SK-N-SH (cell line): ENCODE data around the gene NKIRAS1. TPM values are rescaled to one million over a fixed set of nuclear protein-coding genes. Genes with fewer than 3 reads are reported as not detected.
A peak's percentile ranks its signal among the peaks of the same experiment; 100 is the strongest.

Experiments used
- CTCF ChIA-PET: fragments of 300-600, 350-600 bp; formaldehyde crosslinking; extraction: SDS; loops from one replicate; lab custom pipeline; 2021; lab: Yijun Ruan, JAX
- POLR2A ChIA-PET: fragments of 350-600 bp; sonication (Branson Sonifier 250); formaldehyde crosslinking; extraction: SDS; loops from one replicate; lab custom pipeline; 2020; ENCODE audit warnings: antibody characterized with exemption, inconsistent platforms; lab: Yijun Ruan, JAX
- DNase-seq: peaks from one replicate; pipeline ENCODE4 v3.0.0; 2012
- H2AFZ ChIP-seq: fragments of 200-600 bp; sonication (generic); 2 replicates; pipeline ENCODE4 v1.8.1; 2016; ENCODE audit warnings: antibody characterized with exemption, mild to moderate bottlenecking, low read depth
- H3F3A ChIP-seq: fragments of 200-600 bp; sonication (generic); replicated peaks from 2 replicates; pipeline ENCODE3; 2016; ENCODE audit warnings: antibody characterized with exemption, mild to moderate bottlenecking; ENCODE audit not compliant: insufficient read depth
- H3K27ac ChIP-seq, 2 experiments: fragments of 200-500 bp in 1 of 2; fragments of 200-600 bp in 1 of 2; sonication (Bioruptor generic) in 1 of 2; sonication (generic), shearing (Covaris generic) in 1 of 2; 2 replicates each; pipeline versions ENCODE4 v1.5.1 to v1.6.1; 2014 to 2016; ENCODE audit warnings: low read depth in 2 of 2, inconsistent platforms in 1 of 2, low read length in 1 of 2, mild to moderate bottlenecking in 1 of 2, mixed read lengths in 1 of 2
- H3K27me3 ChIP-seq: fragments of 200-600 bp; sonication (generic), shearing (Covaris generic); 2 replicates; pipeline ENCODE4 v1.6.1; 2016; ENCODE audit warnings: mixed run types; ENCODE audit not compliant: insufficient read depth
- H3K36me3 ChIP-seq, 2 experiments: fragments of 200-500 bp in 1 of 2; fragments of 200-600 bp in 1 of 2; sonication (Bioruptor generic) in 1 of 2; sonication (generic) in 1 of 2; replicated peaks in 1 of 2; 2 replicates each; pipeline versions ENCODE3 to v1.5.1; 2014 to 2016; ENCODE audit warnings: low read length in 1 of 2, mild to moderate bottlenecking in 1 of 2; ENCODE audit not compliant: insufficient read depth in 2 of 2, control insufficient read depth in 1 of 2
- H3K4me1 ChIP-seq, 2 experiments: fragments of 200-500 bp in 1 of 2; fragments of 200-600 bp in 1 of 2; sonication (Bioruptor generic) in 1 of 2; sonication (generic), shearing (Covaris generic) in 1 of 2; 2 replicates each; pipeline versions ENCODE4 v1.5.1 to v1.6.1; 2014 to 2016; ENCODE audit warnings: low read depth in 1 of 2, low read length in 1 of 2, mixed run types in 1 of 2; ENCODE audit not compliant: insufficient read depth in 2 of 2, control insufficient read depth in 1 of 2
- H3K4me2 ChIP-seq: fragments of 200-600 bp; sonication (generic), shearing (Covaris generic); 2 replicates; pipeline ENCODE4 v1.6.1; 2017; ENCODE audit warnings: mixed run types
- H3K4me3 ChIP-seq, 2 experiments: fragments of 200-500 bp in 1 of 2; fragments of 200-600 bp in 1 of 2; sonication (Bioruptor generic) in 1 of 2; sonication (generic), shearing (Covaris generic) in 1 of 2; 2 replicates each; pipeline versions ENCODE4 v1.5.1 to v1.8.1; 2014 to 2016; ENCODE audit warnings: low read depth in 2 of 2, inconsistent platforms in 1 of 2, low read length in 1 of 2, mild to moderate bottlenecking in 1 of 2, mixed read lengths in 1 of 2, moderate library complexity in 1 of 2
- H3K79me2 ChIP-seq: fragments of 200-600 bp; sonication (generic); 2 replicates; pipeline ENCODE4 v1.8.1; 2017; ENCODE audit warnings: mild to moderate bottlenecking; ENCODE audit not compliant: insufficient read depth
- H3K9ac ChIP-seq: fragments of 200-600 bp; sonication (generic); 2 replicates; pipeline ENCODE4 v1.6.1; 2017; ENCODE audit warnings: mixed run types
- H3K9me2 ChIP-seq: fragments of 200-600 bp; sonication (generic); 2 replicates; pipeline ENCODE4 v1.6.1; 2017; ENCODE audit warnings: mixed run types
- H3K9me3 ChIP-seq: fragments of 200-600 bp; sonication (generic); 2 replicates; pipeline ENCODE4 v1.6.1; 2017; ENCODE audit warnings: mixed run types, mild to moderate bottlenecking, moderate library complexity
- H4K20me1 ChIP-seq: fragments of 200-600 bp; sonication (generic); 2 replicates; pipeline ENCODE4 v1.6.1; 2017; ENCODE audit warnings: mild to moderate bottlenecking, mixed run types; ENCODE audit not compliant: insufficient read depth
- CHD2 ChIP-seq: fragments of 150-350 bp; IDR thresholded peaks from 2 replicates; pipeline ENCODE4 v1.6.1; 2018; ENCODE audit warnings: low read length; ENCODE audit not compliant: partially characterized antibody
- GABPA ChIP-seq: IDR thresholded peaks from 2 replicates; pipeline ENCODE4 v1.4.0; 2012; ENCODE audit warnings: low read depth, mild to moderate bottlenecking
- MXI1 ChIP-seq: IDR thresholded peaks from 2 replicates; pipeline ENCODE4 v1.6.1; 2012; ENCODE audit warnings: mild to moderate bottlenecking, low read depth, low read length, improper control_type of control experiment
- NRF1 ChIP-seq: IDR thresholded peaks from 2 replicates; pipeline ENCODE4 v1.6.1; 2012; ENCODE audit warnings: low read depth, mild to moderate bottlenecking, low read length
- POLR2AphosphoS5 ChIP-seq: IDR thresholded peaks from 2 replicates; pipeline ENCODE4 v1.6.1; 2012; ENCODE audit warnings: low read depth, low read length
- SIN3A ChIP-seq: IDR thresholded peaks from 2 replicates; pipeline ENCODE4 v1.6.1; 2012; ENCODE audit warnings: low read depth, mild to moderate bottlenecking, low read length, moderate library complexity, borderline replicate concordance
- SMC3 ChIP-seq: IDR thresholded peaks from 2 replicates; pipeline ENCODE4 v1.6.1; 2012; ENCODE audit warnings: low read depth, low read length, improper control_type of control experiment
- TAF1 ChIP-seq: IDR thresholded peaks from 2 replicates; pipeline ENCODE4 v1.6.1; 2012; ENCODE audit warnings: low read depth, mild to moderate bottlenecking, low read length, moderate library complexity, borderline replicate concordance
- TEAD4 ChIP-seq: IDR thresholded peaks from 2 replicates; pipeline ENCODE4 v1.4.0; 2012; ENCODE audit warnings: mild to moderate bottlenecking, borderline replicate concordance; ENCODE audit not compliant: insufficient read depth
- WGBS: methylation state at CpG from one replicate; pipeline ENCODE4 v1.1.6; 2017; ENCODE audit warnings: low lambda C conversion rate; 5-methylcytosine and 5-hydroxymethylcytosine counted together
- polyA plus RNA-seq, 3 experiments: library from polyadenylated mRNA; depleted of rRNA; stranded (reverse); fragments of >200 nt; gene quantifications; 2 replicates each; pipeline ENCODE4 v1.2.3, GENCODE V29; 2012
- TF ChIP-seq, protein P1 (sequence below): IDR thresholded peaks from 2 replicates; pipeline ENCODE4 v1.6.1; 2012; ENCODE audit warnings: mild to moderate bottlenecking, low read depth, low read length, moderate library complexity
- TF ChIP-seq, protein P2 (sequence below): IDR thresholded peaks from 2 replicates; pipeline ENCODE4; 2012
- TF ChIP-seq, protein P3 (sequence below): fragments of 150-350 bp; IDR thresholded peaks from 2 replicates; pipeline ENCODE4 v1.6.1; 2017; ENCODE audit warnings: antibody characterized with exemption, low read length, low read depth, borderline replicate concordance
- TF ChIP-seq, protein P4 (sequence below): IDR thresholded peaks from 2 replicates; pipeline ENCODE4 v1.4.0; 2012; ENCODE audit warnings: low read depth, borderline replicate concordance
- TF ChIP-seq, protein P5 (sequence below): fragments of 150-350 bp; IDR thresholded peaks from 2 replicates; pipeline ENCODE4 v1.6.1; 2016; ENCODE audit warnings: mild to moderate bottlenecking, low read depth, low read length
- TF ChIP-seq, protein P6 (sequence below): fragments of 200-600 bp; sonication (generic); IDR thresholded peaks from 2 replicates; pipeline ENCODE4 v1.6.1; 2017; ENCODE audit warnings: antibody characterized with exemption, mild to moderate bottlenecking, moderate library complexity
- TF ChIP-seq, protein P7 (sequence below): IDR thresholded peaks from 2 replicates; pipeline ENCODE4 v1.4.0; 2012; ENCODE audit warnings: low read depth, borderline replicate concordance

NKIRAS1 gene
- polyA plus RNA-seq, 1 of the 3 experiments (the other 2 are of a cell fraction), result 8.1 TPM

DNA sequence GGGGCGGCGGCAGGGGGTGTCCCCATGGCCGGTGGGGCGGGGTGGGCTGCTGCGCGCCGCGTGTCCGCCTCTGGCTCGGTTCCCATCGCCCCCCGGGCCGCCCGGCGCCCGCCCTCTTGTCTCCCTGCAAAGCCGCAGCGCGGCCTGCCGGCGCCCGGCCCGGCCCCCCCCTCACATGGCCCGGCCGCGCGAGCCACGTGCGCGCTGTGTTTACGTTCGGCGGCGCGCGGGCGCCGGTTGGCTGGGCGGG, 28.8 kb upstream of the NKIRAS1 start (continued):
- TF ChIP-seq, protein P1, sequence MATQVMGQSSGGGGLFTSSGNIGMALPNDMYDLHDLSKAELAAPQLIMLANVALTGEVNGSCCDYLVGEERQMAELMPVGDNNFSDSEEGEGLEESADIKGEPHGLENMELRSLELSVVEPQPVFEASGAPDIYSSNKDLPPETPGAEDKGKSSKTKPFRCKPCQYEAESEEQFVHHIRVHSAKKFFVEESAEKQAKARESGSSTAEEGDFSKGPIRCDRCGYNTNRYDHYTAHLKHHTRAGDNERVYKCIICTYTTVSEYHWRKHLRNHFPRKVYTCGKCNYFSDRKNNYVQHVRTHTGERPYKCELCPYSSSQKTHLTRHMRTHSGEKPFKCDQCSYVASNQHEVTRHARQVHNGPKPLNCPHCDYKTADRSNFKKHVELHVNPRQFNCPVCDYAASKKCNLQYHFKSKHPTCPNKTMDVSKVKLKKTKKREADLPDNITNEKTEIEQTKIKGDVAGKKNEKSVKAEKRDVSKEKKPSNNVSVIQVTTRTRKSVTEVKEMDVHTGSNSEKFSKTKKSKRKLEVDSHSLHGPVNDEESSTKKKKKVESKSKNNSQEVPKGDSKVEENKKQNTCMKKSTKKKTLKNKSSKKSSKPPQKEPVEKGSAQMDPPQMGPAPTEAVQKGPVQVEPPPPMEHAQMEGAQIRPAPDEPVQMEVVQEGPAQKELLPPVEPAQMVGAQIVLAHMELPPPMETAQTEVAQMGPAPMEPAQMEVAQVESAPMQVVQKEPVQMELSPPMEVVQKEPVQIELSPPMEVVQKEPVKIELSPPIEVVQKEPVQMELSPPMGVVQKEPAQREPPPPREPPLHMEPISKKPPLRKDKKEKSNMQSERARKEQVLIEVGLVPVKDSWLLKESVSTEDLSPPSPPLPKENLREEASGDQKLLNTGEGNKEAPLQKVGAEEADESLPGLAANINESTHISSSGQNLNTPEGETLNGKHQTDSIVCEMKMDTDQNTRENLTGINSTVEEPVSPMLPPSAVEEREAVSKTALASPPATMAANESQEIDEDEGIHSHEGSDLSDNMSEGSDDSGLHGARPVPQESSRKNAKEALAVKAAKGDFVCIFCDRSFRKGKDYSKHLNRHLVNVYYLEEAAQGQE, result no peak
- TF ChIP-seq, protein P2, sequence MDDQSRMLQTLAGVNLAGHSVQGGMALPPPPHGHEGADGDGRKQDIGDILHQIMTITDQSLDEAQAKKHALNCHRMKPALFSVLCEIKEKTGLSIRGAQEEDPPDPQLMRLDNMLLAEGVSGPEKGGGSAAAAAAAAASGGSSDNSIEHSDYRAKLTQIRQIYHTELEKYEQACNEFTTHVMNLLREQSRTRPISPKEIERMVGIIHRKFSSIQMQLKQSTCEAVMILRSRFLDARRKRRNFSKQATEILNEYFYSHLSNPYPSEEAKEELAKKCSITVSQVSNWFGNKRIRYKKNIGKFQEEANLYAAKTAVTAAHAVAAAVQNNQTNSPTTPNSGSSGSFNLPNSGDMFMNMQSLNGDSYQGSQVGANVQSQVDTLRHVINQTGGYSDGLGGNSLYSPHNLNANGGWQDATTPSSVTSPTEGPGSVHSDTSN, result no peak
- TF ChIP-seq SMC3, result no peak
- TF ChIP-seq, protein P3, sequence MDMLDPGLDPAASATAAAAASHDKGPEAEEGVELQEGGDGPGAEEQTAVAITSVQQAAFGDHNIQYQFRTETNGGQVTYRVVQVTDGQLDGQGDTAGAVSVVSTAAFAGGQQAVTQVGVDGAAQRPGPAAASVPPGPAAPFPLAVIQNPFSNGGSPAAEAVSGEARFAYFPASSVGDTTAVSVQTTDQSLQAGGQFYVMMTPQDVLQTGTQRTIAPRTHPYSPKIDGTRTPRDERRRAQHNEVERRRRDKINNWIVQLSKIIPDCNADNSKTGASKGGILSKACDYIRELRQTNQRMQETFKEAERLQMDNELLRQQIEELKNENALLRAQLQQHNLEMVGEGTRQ, result no peak
- no peak for TF ChIP-seq TEAD4

DNA sequence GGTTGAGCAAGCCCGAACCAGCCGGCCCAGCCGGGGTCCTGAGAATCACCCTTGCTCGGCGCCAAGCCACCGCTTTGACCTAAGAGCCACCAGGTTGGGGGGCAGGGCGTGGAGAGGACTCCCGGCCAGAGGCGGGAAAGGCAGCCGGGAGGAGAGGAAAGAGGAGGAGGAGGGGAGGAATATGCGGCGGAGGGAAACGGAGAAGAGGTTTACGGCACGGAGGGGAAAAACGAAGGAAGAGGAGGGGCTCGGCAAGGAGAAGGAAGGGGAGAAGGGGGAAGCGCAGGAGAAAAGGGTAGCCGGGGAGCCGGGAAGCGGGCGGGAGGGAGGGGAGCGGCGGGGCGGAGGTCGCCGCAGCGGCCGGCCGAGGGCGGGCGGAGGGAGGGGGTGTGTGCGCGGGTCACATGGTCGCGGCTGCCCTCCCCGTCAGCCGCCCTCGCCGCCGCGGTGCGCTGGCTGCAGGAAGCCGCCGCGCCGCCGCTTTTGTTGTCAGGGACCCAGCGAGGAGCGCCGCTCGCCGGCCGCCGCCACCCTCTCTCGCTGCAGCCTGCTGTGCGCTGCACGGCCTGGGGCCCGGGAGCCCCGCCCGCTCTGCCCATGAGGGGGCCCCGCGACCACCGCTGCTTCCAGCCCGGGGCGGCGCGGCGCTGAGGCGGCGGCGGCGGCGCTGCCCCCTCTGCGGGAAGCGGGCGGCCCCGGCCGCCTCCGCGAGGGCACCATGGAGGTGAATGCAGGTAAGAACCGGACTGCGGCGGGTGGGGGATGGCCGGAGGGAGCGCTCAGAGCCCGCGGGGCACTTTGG, 28.3 kb upstream of the NKIRAS1 start, which contains the start of gene NR1D2:
Gene NR1D2, plus strand, starts transcription at position 426 of the 802 bp plus-strand sequence. Its CDS starts 293 bp downstream, at position 719.
- TF ChIP-seq POLR2AphosphoS5 (peak; percentile 78), MXI1 (peak; percentile 49; the same call in 1 of the 2 replicates), SIN3A (peak; percentile 35; the same call in 1 of the 2 replicates), CHD2 (peak; percentile 45), TAF1 (peak; percentile 68; the same call in 1 of the 2 replicates), GABPA (0 out of 2 replicates have a peak, but pooled peaks have one; percentile 24), NRF1 (no peak)
- TF ChIP-seq, protein P4, sequence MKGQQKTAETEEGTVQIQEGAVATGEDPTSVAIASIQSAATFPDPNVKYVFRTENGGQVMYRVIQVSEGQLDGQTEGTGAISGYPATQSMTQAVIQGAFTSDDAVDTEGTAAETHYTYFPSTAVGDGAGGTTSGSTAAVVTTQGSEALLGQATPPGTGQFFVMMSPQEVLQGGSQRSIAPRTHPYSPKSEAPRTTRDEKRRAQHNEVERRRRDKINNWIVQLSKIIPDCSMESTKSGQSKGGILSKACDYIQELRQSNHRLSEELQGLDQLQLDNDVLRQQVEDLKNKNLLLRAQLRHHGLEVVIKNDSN, result peak; percentile 84
- TF ChIP-seq, protein P5, sequence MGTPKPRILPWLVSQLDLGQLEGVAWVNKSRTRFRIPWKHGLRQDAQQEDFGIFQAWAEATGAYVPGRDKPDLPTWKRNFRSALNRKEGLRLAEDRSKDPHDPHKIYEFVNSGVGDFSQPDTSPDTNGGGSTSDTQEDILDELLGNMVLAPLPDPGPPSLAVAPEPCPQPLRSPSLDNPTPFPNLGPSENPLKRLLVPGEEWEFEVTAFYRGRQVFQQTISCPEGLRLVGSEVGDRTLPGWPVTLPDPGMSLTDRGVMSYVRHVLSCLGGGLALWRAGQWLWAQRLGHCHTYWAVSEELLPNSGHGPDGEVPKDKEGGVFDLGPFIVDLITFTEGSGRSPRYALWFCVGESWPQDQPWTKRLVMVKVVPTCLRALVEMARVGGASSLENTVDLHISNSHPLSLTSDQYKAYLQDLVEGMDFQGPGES, result no peak
- TF ChIP-seq, protein P6, sequence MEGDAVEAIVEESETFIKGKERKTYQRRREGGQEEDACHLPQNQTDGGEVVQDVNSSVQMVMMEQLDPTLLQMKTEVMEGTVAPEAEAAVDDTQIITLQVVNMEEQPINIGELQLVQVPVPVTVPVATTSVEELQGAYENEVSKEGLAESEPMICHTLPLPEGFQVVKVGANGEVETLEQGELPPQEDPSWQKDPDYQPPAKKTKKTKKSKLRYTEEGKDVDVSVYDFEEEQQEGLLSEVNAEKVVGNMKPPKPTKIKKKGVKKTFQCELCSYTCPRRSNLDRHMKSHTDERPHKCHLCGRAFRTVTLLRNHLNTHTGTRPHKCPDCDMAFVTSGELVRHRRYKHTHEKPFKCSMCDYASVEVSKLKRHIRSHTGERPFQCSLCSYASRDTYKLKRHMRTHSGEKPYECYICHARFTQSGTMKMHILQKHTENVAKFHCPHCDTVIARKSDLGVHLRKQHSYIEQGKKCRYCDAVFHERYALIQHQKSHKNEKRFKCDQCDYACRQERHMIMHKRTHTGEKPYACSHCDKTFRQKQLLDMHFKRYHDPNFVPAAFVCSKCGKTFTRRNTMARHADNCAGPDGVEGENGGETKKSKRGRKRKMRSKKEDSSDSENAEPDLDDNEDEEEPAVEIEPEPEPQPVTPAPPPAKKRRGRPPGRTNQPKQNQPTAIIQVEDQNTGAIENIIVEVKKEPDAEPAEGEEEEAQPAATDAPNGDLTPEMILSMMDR, result no peak
- TF ChIP-seq, protein P7, sequence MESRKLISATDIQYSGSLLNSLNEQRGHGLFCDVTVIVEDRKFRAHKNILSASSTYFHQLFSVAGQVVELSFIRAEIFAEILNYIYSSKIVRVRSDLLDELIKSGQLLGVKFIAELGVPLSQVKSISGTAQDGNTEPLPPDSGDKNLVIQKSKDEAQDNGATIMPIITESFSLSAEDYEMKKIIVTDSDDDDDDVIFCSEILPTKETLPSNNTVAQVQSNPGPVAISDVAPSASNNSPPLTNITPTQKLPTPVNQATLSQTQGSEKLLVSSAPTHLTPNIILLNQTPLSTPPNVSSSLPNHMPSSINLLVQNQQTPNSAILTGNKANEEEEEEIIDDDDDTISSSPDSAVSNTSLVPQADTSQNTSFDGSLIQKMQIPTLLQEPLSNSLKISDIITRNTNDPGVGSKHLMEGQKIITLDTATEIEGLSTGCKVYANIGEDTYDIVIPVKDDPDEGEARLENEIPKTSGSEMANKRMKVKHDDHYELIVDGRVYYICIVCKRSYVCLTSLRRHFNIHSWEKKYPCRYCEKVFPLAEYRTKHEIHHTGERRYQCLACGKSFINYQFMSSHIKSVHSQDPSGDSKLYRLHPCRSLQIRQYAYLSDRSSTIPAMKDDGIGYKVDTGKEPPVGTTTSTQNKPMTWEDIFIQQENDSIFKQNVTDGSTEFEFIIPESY, result no peak
- TF ChIP-seq, all 33 proteins: peak for 7
- Histone ChIP-seq H3K4me2 (peak within 1 kb of the TSS; percentile 99), H2AFZ (no peak within 1 kb of the TSS), H3K4me1 (peaks cover 15 to 22% of the 10 kb centered on the region in 2 experiments; a peak in 3 of 4 replicates), H3K4me3 (peak within 1 kb of the TSS; percentile 78 to 84), H3K27ac (peak within 1 kb of the TSS; percentile 86), H3F3A (peaks cover 14% of the 10 kb centered on the region), H3K27me3 (no peaks in the 10 kb centered on the region), H3K9me2 (no peaks in the 10 kb centered on the region), H3K36me3 (peaks cover 0 to 11% of the 10 kb centered on the region in 2 experiments), H3K79me2 (peaks cover 41% of the 10 kb centered on the region), H3K9me3 (no peaks in the 10 kb centered on the region), H3K9ac (peak within 1 kb of the TSS; percentile 94), H4K20me1 (peaks cover 40% of the 10 kb centered on the region)
- ChIA-PET POLR2A (interaction anchor here (2.5 kb wide), 1 partner anchor 27 kb away, joined by 18 read pairs; the partner anchor contains the start of genes NKIRAS1 and RPL15), CTCF (no interaction called here)
- DNase-seq, result peak; percentile 94
- 2% methylated on average over 28 of the region's 88 CpGs for WGBS
